Gastrocnemius medialis (tissue), 4 donors: ENCODE measurements around the gene FSD2.

ENCODE experiments used
- POLR2A ChIP-seq, 2 donors: fragments of 450-650 bp; IDR thresholded peaks; one replicate each; pipeline ENCODE4 v1.6.1; 2017; ENCODE audit warnings: antibody characterized with exemption in 2 of 2, mild to moderate bottlenecking in 2 of 2, moderate library complexity in 2 of 2
- TF ChIP-seq, protein P1 (sequence below), 5 experiments: fragments of 450-650 bp in 3 of 5; fragments of 200-600 bp in 2 of 5; sonication (generic) in 2 of 5; IDR thresholded peaks in 4 of 5; conservative IDR thresholded peaks in 1 of 5; 1 replicate in 4 of 5; 2 replicates in 1 of 5; pipeline ENCODE4 v1.5.1; 2016 to 2019; ENCODE audit warnings: antibody characterized with exemption in 5 of 5, mild to moderate bottlenecking in 3 of 5, moderate library complexity in 3 of 5

DNA sequence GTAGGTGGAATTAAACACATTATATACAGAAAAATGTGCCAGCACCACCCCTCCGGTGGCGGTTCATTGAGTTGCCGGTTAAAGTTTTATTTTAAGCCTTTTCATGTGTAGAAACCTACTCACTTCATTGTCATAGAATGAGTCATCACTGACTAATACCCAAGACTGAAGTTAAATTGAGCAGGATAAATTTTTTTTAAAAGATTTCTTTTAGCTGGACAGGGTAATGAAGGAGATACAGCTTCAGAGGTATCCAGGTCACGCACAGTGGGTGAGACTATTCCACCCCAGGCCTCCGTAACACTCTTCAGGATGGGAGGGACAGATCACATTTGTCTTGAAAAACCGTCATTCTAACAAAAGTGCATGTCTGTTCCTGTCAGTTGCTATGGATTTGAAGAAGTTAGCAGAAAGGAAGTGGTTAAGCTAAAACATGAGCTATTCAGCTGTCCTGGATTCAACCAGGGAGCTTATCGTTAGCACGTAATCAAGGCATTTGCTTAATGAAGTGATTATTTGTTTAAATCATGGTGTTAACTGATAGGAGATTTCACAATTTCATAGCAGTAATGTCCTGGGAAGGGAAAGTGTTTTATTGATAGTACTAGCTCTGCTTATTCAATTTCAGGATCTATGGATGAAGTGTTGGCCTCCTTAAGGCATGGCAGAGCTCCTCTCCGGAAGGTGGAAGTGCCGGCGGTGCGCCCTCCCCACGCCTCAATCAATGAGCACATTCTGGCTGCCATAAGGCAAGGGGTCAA, 26.9 kb upstream of the FSD2 start:
- TF ChIP-seq, protein P1, sequence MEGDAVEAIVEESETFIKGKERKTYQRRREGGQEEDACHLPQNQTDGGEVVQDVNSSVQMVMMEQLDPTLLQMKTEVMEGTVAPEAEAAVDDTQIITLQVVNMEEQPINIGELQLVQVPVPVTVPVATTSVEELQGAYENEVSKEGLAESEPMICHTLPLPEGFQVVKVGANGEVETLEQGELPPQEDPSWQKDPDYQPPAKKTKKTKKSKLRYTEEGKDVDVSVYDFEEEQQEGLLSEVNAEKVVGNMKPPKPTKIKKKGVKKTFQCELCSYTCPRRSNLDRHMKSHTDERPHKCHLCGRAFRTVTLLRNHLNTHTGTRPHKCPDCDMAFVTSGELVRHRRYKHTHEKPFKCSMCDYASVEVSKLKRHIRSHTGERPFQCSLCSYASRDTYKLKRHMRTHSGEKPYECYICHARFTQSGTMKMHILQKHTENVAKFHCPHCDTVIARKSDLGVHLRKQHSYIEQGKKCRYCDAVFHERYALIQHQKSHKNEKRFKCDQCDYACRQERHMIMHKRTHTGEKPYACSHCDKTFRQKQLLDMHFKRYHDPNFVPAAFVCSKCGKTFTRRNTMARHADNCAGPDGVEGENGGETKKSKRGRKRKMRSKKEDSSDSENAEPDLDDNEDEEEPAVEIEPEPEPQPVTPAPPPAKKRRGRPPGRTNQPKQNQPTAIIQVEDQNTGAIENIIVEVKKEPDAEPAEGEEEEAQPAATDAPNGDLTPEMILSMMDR (IDR thresholded peaks at IDR 0.05 in 4 of 5, conservative IDR thresholded peaks at IDR 0.05 in 1 of 5), result no peak
- TF ChIP-seq POLR2A (IDR thresholded peaks at IDR 0.05), result no peak
